ENCODE measurements around the gene ZFP36L1. TPM values are rescaled to one million over a fixed set of nuclear protein-coding genes. Genes with fewer than 3 reads are reported as not detected.

The ZFP36L1 gene
- total RNA-seq, 5 donors from 2014 or later (not counting 1 experiment from before 2014, with no cell fraction given): 123 to 253 (median 233) TPM

DNA sequence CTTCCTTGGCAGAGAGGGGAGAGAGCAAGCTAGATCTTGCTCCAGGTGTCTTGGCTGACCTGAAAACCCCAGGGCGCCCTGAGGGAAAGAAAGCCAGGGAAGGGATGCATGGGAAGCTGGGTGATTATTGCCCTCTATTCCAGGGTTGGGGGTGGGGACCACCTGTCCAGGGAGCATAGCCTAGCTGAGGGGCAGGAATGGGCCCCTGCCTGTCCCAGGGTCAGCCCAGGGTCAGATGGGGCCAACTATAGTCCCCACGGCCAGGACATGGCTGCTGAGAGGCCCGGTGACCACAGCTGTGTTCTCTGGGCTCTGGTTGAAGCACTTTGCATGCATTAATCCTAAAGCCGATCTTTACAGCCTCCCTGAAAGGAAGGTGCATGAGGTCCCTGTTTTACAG, 30.1 kb upstream of the ZFP36L1 start:
- Mint-ChIP-seq H3K27me3 (no peaks in the 10 kb centered on the region), H3K4me1 (peaks cover 33 to 56% (median 41%) of the 10 kb centered on the region in 3 donors), H3K36me3 (no peaks in the 10 kb centered on the region), H3K9me3 (no peaks in the 10 kb centered on the region), H3K4me3 (no peak overlapping the region), H3K27ac (no peak overlapping the region)
- ATAC-seq (replicated peaks in 1 of 4): no peak
- Histone ChIP-seq H3K9me3 (no peaks in the 10 kb centered on the region), H3K27me3 (replicated peaks in 1 of 2; ENCODE audit: control insufficient read depth in 2 of 2, extremely low read depth in 1 of 2, insufficient read depth in 2 of 2, low read length in 1 of 2) (no peaks in the 10 kb centered on the region), H3K36me3 (ENCODE audit: control insufficient read depth in 2 of 2, extremely low read depth in 1 of 2, insufficient read depth in 1 of 2, low read length in 1 of 2) (no peaks in the 10 kb centered on the region), H3K27ac (ENCODE audit: low read length) (no peak overlapping the region), H3K4me1 (ENCODE audit: control insufficient read depth in 1 of 2, extremely low read depth in 1 of 2, insufficient read depth in 2 of 2, low read length in 2 of 2) (peaks cover 18 to 55% of the 10 kb centered on the region in 2 experiments), H3K4me3 (ENCODE audit: control insufficient read depth in 1 of 2, extremely low read depth in 1 of 2, low read length in 1 of 2) (no peak overlapping the region)
- 81% methylated on average over 4 of the region's 4 CpGs for WGBS (ENCODE audit: insufficient coverage)
- ChIA-PET CTCF (no interaction called here), POLR2A (no interaction called here)
- no peak for DNase-seq

DNA sequence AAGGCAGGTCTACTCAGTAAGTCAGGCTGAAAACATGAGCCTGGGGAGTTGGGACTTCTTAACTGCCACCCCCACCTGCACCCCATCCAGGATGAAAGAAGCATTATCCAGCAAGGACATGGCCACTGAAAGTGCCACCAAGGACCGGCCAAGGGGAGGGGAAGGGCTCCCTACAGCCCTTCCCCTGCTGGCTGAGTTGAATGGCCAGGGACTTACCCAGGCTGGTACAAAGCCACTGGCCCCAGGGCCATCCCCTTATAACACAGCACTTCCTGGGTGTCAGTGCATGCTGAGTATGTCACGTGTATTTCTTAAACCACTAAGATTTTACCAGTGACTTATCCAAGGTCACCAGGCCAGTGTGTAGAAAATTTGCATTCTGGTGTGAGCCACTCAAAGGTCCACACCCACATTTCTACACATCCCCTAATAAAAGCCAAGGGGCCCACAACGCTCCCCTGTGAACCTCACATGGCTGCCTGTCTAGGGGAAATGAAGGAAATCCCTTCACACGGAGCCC, 29.3 kb upstream of the ZFP36L1 start:
- peak overlapping the region; percentile 79 to 80 for H3K27ac Mint-ChIP-seq
- no peaks in the 10 kb centered on the region for H3K27me3 Mint-ChIP-seq
- H3K27ac ChIP-seq (ENCODE audit: low read length): peak overlapping the region; percentile 65
- H3K4me1 Mint-ChIP-seq: peaks cover 38 to 61% (median 41%) of the 10 kb centered on the region in 3 donors
- H3K4me1 ChIP-seq (ENCODE audit: control insufficient read depth in 1 of 2, extremely low read depth in 1 of 2, insufficient read depth in 2 of 2, low read length in 2 of 2): peaks cover 18 to 60% of the 10 kb centered on the region in 2 experiments
- ChIA-PET CTCF (interaction anchor here in 1 of 2 donors (0.6 kb wide), 1 partner anchor 139 kb away, joined by 6 read pairs; no protein-coding TSS in a partner anchor), POLR2A (no interaction called here)
- H3K4me3 Mint-ChIP-seq: peak overlapping the region in 1 of 3 donors; percentile 32
- no peak overlapping the region for H3K4me3 ChIP-seq (ENCODE audit: control insufficient read depth in 1 of 2, extremely low read depth in 1 of 2, low read length in 1 of 2)
- WGBS (ENCODE audit: insufficient coverage): no CpG with 5 or more reads among the region's 4 CpGs
- no peaks in the 10 kb centered on the region for H3K27me3 ChIP-seq (replicated peaks in 1 of 2; ENCODE audit: control insufficient read depth in 2 of 2, extremely low read depth in 1 of 2, insufficient read depth in 2 of 2, low read length in 1 of 2)
- H3K36me3 ChIP-seq (ENCODE audit: control insufficient read depth in 2 of 2, extremely low read depth in 1 of 2, insufficient read depth in 1 of 2, low read length in 1 of 2): no peaks in the 10 kb centered on the region
- ATAC-seq (replicated peaks in 1 of 4) (peak in 2 of 4 experiments; percentile 10 to 18), DNase-seq (peak in 1 of 35 experiments; percentile 44)
- no peaks in the 10 kb centered on the region for H3K9me3 Mint-ChIP-seq
- no peaks in the 10 kb centered on the region for H3K9me3 ChIP-seq
- H3K36me3 Mint-ChIP-seq: no peaks in the 10 kb centered on the region

DNA sequence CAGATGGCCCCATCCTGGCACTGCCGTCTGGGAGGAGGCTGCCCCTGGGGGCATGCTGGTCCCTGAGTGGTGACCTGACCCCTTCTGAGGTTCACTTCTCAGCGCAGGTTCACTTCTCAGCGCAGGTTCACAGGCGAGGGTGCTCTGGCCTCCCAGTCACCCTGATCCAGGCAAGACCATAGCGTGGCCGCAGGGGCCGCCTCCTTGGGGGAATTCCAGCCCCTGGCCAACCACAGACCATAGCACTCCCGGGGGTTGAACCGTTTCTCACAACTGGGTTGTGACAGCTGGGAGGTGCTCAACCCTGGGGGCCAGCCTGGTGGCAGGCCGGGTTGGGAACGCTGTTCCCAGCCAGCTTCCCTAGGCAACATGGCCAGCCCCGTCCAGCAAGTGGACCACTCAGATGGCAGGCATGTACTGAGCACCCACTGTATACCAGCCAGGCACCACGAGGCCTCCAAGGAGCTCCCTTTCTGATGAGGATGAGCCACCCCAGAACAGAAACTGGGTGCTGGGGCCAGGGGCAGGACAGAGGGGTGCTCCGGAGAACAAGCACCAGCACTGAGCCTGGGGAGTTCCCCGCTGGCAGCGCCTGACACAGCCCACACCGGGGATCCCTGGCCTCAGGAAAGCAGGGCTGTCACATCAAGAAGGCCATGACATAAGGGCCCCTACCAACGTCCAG, 28.3 kb upstream of the ZFP36L1 start:
- CTCF ChIA-PET: interaction anchor here (0.5 to 3.2 kb wide), 5 partner anchors 32 to 1169 kb away, joined by 3 to 21 read pairs (median 4); no protein-coding TSS in a partner anchor
- ATAC-seq (replicated peaks in 1 of 4) (no peak), DNase-seq (peak in 1 of 35 experiments; percentile 33)
- Mint-ChIP-seq H3K4me3 (peak overlapping the region in 1 of 3 donors; percentile 54), H3K27me3 (no peaks in the 10 kb centered on the region), H3K27ac (peak overlapping the region; percentile 76 to 85), H3K36me3 (no peaks in the 10 kb centered on the region), H3K4me1 (peaks cover 43 to 67% (median 46%) of the 10 kb centered on the region in 3 donors), H3K9me3 (no peaks in the 10 kb centered on the region)
- Histone ChIP-seq H3K4me3 (ENCODE audit: control insufficient read depth in 1 of 2, extremely low read depth in 1 of 2, low read length in 1 of 2) (no peak overlapping the region), H3K36me3 (ENCODE audit: control insufficient read depth in 2 of 2, extremely low read depth in 1 of 2, insufficient read depth in 1 of 2, low read length in 1 of 2) (no peaks in the 10 kb centered on the region), H3K27ac (ENCODE audit: low read length) (peak overlapping the region; percentile 65), H3K9me3 (no peaks in the 10 kb centered on the region), H3K27me3 (replicated peaks in 1 of 2; ENCODE audit: control insufficient read depth in 2 of 2, extremely low read depth in 1 of 2, insufficient read depth in 2 of 2, low read length in 1 of 2) (no peaks in the 10 kb centered on the region), H3K4me1 (ENCODE audit: control insufficient read depth in 1 of 2, extremely low read depth in 1 of 2, insufficient read depth in 2 of 2, low read length in 2 of 2) (peaks cover 18 to 67% of the 10 kb centered on the region in 2 experiments)
- POLR2A ChIA-PET: interaction anchor here in 1 of 2 donors (0.6 kb wide), 1 partner anchor 443 kb away, joined by 3 read pairs; no protein-coding TSS in a partner anchor
- WGBS (ENCODE audit: insufficient coverage): 57% methylated on average over 18 of the region's 18 CpGs

DNA sequence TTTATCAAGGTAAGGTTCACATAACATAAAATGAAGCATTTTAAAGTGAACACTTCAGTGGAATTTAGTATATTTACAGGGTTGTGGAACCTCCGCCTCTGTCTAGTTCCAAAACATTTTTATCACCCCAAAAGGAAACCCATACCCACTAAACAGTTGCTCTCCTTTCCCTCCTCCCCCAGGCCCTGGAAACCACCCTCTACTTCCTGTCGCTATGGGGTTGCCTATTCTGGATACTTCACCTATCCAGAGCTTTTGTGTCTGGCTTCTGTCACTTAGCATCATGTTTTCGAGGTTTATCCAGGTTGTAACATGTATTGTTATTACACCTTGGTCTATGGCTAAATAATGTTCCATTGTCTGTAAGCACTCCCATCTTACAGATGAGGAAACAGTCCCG, 27.7 kb upstream of the ZFP36L1 start:
- ChIA-PET POLR2A (interaction anchor here in 1 of 2 donors (0.6 kb wide), 1 partner anchor 976 kb away, joined by 3 read pairs; no protein-coding TSS in a partner anchor), CTCF (interaction anchor here (0.5 to 3.2 kb wide), 4 partner anchors 31 to 573 kb away, joined by 3 to 21 read pairs (median 8); no protein-coding TSS in a partner anchor)
- 50% methylated on average over 1 of the region's 4 CpGs for WGBS (ENCODE audit: insufficient coverage)
- Mint-ChIP-seq H3K27ac (peak overlapping the region; percentile 76 to 85), H3K4me1 (peaks cover 46 to 72% (median 50%) of the 10 kb centered on the region in 3 donors), H3K36me3 (no peaks in the 10 kb centered on the region), H3K4me3 (peak overlapping the region; percentile 15 to 54 (median 39)), H3K27me3 (no peaks in the 10 kb centered on the region), H3K9me3 (no peaks in the 10 kb centered on the region)
- peak in 30 of 35 experiments; percentile 31 to 73 (median 52) for DNase-seq
- peak in 2 of 4 experiments; percentile 21 to 73 for ATAC-seq (replicated peaks in 1 of 4)
- H3K27ac ChIP-seq (ENCODE audit: low read length): peak overlapping the region; percentile 65
- peaks cover 18 to 73% of the 10 kb centered on the region in 2 experiments for H3K4me1 ChIP-seq (ENCODE audit: control insufficient read depth in 1 of 2, extremely low read depth in 1 of 2, insufficient read depth in 2 of 2, low read length in 2 of 2)
- no peaks in the 10 kb centered on the region for H3K27me3 ChIP-seq (replicated peaks in 1 of 2; ENCODE audit: control insufficient read depth in 2 of 2, extremely low read depth in 1 of 2, insufficient read depth in 2 of 2, low read length in 1 of 2)
- no peaks in the 10 kb centered on the region for H3K36me3 ChIP-seq (ENCODE audit: control insufficient read depth in 2 of 2, extremely low read depth in 1 of 2, insufficient read depth in 1 of 2, low read length in 1 of 2)
- H3K9me3 ChIP-seq: no peaks in the 10 kb centered on the region
- no peak overlapping the region for H3K4me3 ChIP-seq (ENCODE audit: control insufficient read depth in 1 of 2, extremely low read depth in 1 of 2, low read length in 1 of 2)

DNA sequence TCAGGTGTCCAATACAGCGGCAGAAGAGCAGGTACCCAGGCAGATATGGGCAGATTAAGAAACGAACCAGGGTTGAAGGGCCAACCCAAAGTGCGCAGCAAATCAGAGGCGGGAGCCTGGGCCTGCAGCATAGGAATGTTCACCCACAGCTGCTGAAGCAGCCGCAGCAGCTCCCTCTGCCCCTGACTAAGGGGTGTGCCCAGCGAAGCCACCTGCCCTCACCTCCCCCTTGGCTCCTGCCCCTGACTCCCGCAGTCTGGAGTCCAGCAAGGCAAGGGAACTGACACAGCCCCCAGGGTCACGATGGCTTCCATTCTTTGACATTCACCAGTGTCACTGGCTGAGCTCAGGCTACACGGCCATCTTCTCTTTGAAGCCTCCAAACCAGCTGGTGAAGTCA, 27.3 kb upstream of the ZFP36L1 start:
- WGBS (ENCODE audit: insufficient coverage): 73% methylated on average over 7 of the region's 9 CpGs
- Histone ChIP-seq H3K27ac (ENCODE audit: low read length) (peak overlapping the region; percentile 65), H3K9me3 (no peaks in the 10 kb centered on the region), H3K4me3 (ENCODE audit: control insufficient read depth in 1 of 2, extremely low read depth in 1 of 2, low read length in 1 of 2) (no peak overlapping the region), H3K36me3 (ENCODE audit: control insufficient read depth in 2 of 2, extremely low read depth in 1 of 2, insufficient read depth in 1 of 2, low read length in 1 of 2) (no peaks in the 10 kb centered on the region), H3K4me1 (ENCODE audit: control insufficient read depth in 1 of 2, extremely low read depth in 1 of 2, insufficient read depth in 2 of 2, low read length in 2 of 2) (peaks cover 20 to 77% of the 10 kb centered on the region in 2 experiments), H3K27me3 (replicated peaks in 1 of 2; ENCODE audit: control insufficient read depth in 2 of 2, extremely low read depth in 1 of 2, insufficient read depth in 2 of 2, low read length in 1 of 2) (no peaks in the 10 kb centered on the region)
- POLR2A ChIA-PET: interaction anchor here in 1 of 2 donors (0.6 kb wide), 1 partner anchor 975 kb away, joined by 3 read pairs; no protein-coding TSS in a partner anchor
- Mint-ChIP-seq H3K27me3 (no peaks in the 10 kb centered on the region), H3K4me1 (peaks cover 50 to 76% (median 54%) of the 10 kb centered on the region in 3 donors), H3K27ac (peak overlapping the region; percentile 85 to 87), H3K9me3 (no peaks in the 10 kb centered on the region), H3K36me3 (no peaks in the 10 kb centered on the region), H3K4me3 (peak overlapping the region; percentile 15 to 54 (median 39))
- CTCF ChIA-PET: interaction anchor here in 1 of 2 donors (1.2 to 3.2 kb wide), 4 partner anchors 27 to 570 kb away, joined by 4 to 21 read pairs (median 8); partner anchors contain the start of gene ZFP36L1
- peak in 1 of 4 experiments; percentile 8 for ATAC-seq (replicated peaks in 1 of 4)
- DNase-seq: no peak

DNA sequence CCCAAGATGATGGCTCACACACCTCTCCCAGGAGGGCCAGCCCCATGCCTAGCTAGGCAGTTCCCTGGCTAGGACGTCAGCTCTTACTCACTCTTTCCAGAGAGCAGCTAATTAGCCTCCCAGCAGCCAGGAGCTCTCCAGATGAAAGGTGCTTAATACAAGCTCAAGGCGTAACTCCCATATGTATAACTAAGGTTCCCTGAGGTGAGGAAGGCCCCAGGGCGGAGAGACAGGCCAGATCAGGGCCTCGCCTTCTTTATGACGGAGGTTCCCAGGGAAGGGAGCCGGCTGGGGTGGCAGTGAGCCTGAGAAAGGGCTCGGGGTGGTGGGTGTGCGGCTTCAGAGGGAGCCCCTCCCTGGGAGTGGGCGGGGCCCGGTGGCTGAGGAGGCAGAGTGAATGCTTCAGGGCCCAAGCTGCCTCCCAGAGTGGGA, 26.4 kb upstream of the ZFP36L1 start:
- Histone ChIP-seq H3K4me1 (ENCODE audit: control insufficient read depth in 1 of 2, extremely low read depth in 1 of 2, insufficient read depth in 2 of 2, low read length in 2 of 2) (peaks cover 20 to 78% of the 10 kb centered on the region in 2 experiments), H3K36me3 (ENCODE audit: control insufficient read depth in 2 of 2, extremely low read depth in 1 of 2, insufficient read depth in 1 of 2, low read length in 1 of 2) (no peaks in the 10 kb centered on the region), H3K4me3 (ENCODE audit: control insufficient read depth in 1 of 2, extremely low read depth in 1 of 2, low read length in 1 of 2) (no peak overlapping the region), H3K27me3 (replicated peaks in 1 of 2; ENCODE audit: control insufficient read depth in 2 of 2, extremely low read depth in 1 of 2, insufficient read depth in 2 of 2, low read length in 1 of 2) (no peaks in the 10 kb centered on the region), H3K27ac (ENCODE audit: low read length) (peak overlapping the region; percentile 65), H3K9me3 (no peaks in the 10 kb centered on the region)
- ATAC-seq (replicated peaks in 1 of 4): no peak
- Mint-ChIP-seq H3K9me3 (no peaks in the 10 kb centered on the region), H3K27me3 (no peaks in the 10 kb centered on the region), H3K27ac (peak overlapping the region; percentile 85 to 87), H3K36me3 (no peaks in the 10 kb centered on the region), H3K4me3 (peak overlapping the region in 1 of 3 donors; percentile 54), H3K4me1 (peaks cover 55 to 77% (median 59%) of the 10 kb centered on the region in 3 donors)
- 53% methylated on average over 10 of the region's 10 CpGs for WGBS (ENCODE audit: insufficient coverage)
- ChIA-PET POLR2A (interaction anchor here in 1 of 2 donors (0.5 kb wide), 1 partner anchor 926 kb away, joined by 3 read pairs; no protein-coding TSS in a partner anchor), CTCF (interaction anchor here (0.6 to 3.2 kb wide), 11 partner anchors 16 to 885 kb away, joined by 3 to 21 read pairs (median 5); partner anchors contain the start of gene ZFP36L1 (in 1 of the 2))
- DNase-seq: peak in 2 of 35 experiments; percentile 29 to 43
